Daoy (cell line): Measurements from ENCODE around the gene KIF5A. TPM values are rescaled to one million over a fixed set of nuclear protein-coding genes. Genes with fewer than 3 reads are reported as not detected.

Experiments
- DNase-seq: peaks from one replicate; pipeline ENCODE4 v3.0.0-alpha.2; 2015; ENCODE audit warnings: low read depth
- total RNA-seq: library from RNA; depleted of rRNA; stranded (reverse); fragments of >200 nt; shearing (Covaris generic); gene quantifications from 2 replicates; pipeline ENCODE4 v1.2.3, GENCODE V29; 2014; rRNA removed

The KIF5A gene
- total RNA-seq, 1 experiment from 2014 or later, result 0.69 TPM

DNA sequence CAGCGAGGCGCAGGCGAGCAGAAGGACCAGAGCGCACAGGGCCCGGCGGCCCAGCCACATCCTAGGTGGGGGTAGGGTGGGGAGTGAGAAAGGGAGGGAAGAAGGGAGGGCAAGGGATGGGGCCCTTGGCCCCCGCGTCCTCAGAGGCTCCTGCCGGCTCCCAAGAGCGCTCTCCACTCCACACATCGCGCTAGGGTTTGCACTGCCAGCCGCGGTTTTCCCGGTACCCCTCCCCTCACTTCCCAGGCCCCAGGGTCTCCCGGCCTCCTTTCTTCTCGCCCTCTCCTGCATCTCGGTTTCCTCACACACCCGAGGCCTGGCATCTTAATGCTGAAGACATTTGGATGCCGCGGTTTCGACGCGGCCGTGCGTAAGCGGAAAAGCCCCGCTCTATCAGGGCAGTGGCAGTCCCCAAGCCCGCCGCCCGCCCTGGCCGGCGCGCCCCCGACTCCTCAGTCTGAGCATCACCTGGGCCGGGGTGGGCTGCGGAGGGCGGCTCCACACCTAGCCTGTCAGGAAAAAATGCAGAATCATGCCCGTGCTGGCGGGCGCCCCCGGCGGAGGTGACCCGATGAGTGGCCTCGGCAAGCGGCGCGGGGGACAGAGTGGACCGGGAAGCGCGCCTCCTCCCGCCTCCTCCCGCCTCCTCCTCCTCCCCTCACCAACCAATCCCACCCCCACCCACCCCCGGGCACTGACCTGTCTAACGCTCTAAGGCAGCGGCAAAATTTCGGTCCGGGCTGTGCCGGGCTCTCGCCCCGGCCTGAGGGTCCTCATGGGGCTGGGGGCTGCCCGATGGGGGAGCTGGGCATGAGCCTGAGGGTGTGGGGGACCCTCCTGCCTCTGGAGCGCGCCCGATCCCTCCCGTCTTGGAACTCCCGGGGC lies 82.5 kb downstream of the KIF5A start:
- DNase-seq, result peak; percentile 48

DNA sequence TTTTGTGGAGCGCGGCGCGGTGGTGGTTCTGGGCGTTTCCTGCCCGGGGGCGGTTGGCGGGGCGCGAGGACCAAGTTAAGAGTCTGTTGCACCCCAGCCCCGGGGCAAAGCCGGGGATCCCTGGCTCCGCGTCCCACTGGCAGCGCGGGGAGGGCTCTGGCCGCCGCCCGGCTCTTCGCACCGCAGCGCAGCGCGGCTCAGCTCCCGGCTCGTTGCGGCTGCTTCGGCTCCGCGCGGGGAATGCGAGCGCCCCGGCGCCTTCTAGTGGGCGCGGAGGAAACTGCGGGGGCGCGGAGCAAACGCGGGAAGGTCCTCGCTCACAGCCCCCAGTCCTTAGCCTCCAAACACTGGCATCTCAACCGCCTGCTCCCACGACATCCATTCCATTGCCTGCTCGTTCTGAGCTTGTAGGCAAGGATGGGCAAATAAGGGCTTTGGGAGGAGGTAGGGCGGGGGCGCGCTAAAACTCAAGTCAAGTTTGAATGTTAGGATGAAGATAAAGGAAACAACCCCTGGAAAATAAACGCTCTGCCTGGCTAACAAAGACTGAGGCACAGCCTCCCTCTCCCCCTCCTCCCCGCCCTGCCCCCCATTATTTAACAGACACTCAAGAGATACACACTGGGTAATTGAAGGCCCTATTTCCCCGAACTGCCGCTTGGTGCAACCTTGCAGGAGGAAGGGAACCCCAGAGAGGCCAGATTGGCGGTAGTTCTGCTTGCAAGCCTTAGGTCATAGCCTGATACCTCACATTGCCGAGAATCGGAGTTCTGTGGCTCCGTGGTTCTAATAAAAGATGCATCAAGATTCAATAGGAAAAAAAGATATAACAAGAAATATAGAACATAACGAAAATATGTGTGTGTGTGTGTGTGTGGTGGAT lies 83.4 kb downstream of the KIF5A start, which contains the start of gene B4GALNT1:
Gene B4GALNT1 (minus strand): TSS at position 244 of the 883 bp plus-strand sequence. CDS start 1,069 bp downstream, outside the sequence.
- DNase-seq, result peak; percentile 85

Other genes starting within 250 kb of the KIF5A start
- 8.9 and 11.3 TPM in 2 replicates for gene R3HDM2, start 119.0 kb upstream of the KIF5A start, total RNA-seq
- gene INHBC, start 115.3 kb upstream of the KIF5A start, total RNA-seq, result not detected in 2 replicates
- 0.80 and 1.6 TPM in 2 replicates for gene INHBE, start 94.7 kb upstream of the KIF5A start, total RNA-seq
- 0.57 and 2.1 TPM in 2 replicates for gene GLI1, start 90.3 kb upstream of the KIF5A start, total RNA-seq
- 0.51 TPM in 1 of 2 replicates, not detected in the other for gene ARHGAP9, start 70.2 kb upstream of the KIF5A start, total RNA-seq
- gene MARS1, start 62.0 kb upstream of the KIF5A start, total RNA-seq, result 120 and 177 TPM in 2 replicates
- gene DDIT3, start 29.5 kb upstream of the KIF5A start, total RNA-seq, result 9.4 and 11.3 TPM in 2 replicates
- 0.57 and 0.91 TPM in 2 replicates for gene MBD6, start 27.2 kb upstream of the KIF5A start, total RNA-seq
- 108 and 118 TPM in 2 replicates for gene DCTN2, start 2.9 kb upstream of the KIF5A start, total RNA-seq
- gene PIP4K2C, start 41.1 kb downstream of the KIF5A start, total RNA-seq, result 35.2 and 44.9 TPM in 2 replicates
- gene DTX3, start 54.8 kb downstream of the KIF5A start, total RNA-seq, result 12.3 and 12.7 TPM in 2 replicates
- gene ARHGEF25, start 61.4 kb downstream of the KIF5A start, total RNA-seq, result 0.95 and 5.6 TPM in 2 replicates
- gene B4GALNT1, start 83.2 kb downstream of the KIF5A start, total RNA-seq, result 36.5 and 60.9 TPM in 2 replicates
- gene OS9, start 144.1 kb downstream of the KIF5A start, total RNA-seq, result 262 and 383 TPM in 2 replicates
- gene AGAP2, start 188.7 kb downstream of the KIF5A start, total RNA-seq, result 0.03 and 0.29 TPM in 2 replicates
- 7.9 and 13.5 TPM in 2 replicates for gene TSPAN31, start 195.0 kb downstream of the KIF5A start, total RNA-seq
- gene CDK4, start 202.3 kb downstream of the KIF5A start, total RNA-seq, result 317 and 359 TPM in 2 replicates
- gene MARCHF9, start 205.1 kb downstream of the KIF5A start, total RNA-seq, result 5.5 and 6.5 TPM in 2 replicates
- gene CYP27B1, start 217.0 kb downstream of the KIF5A start, total RNA-seq, result 2.2 and 2.6 TPM in 2 replicates
- 21.0 and 37.5 TPM in 2 replicates for gene METTL1, start 222.1 kb downstream of the KIF5A start, total RNA-seq
- gene EEF1AKMT3, start 222.6 kb downstream of the KIF5A start, total RNA-seq, result 1.9 and 2.6 TPM in 2 replicates
- 38.2 and 48.9 TPM in 2 replicates for gene TSFM, start 232.7 kb downstream of the KIF5A start, total RNA-seq